HUES6 (cell line): ENCODE data around the gene CDH5.
"Not testable (repeated sequence)": the region's sequence is repeated elsewhere in the genome, so short reads cannot be mapped to it uniquely, and the experiment has no call there.

Experiments used
- H3K27ac ChIP-seq: 2 replicates; pipeline ENCODE4 v1.7.0; 2013; ENCODE audit warnings: low read depth, mild to moderate bottlenecking, low read length, inconsistent platforms
- H3K27me3 ChIP-seq: 2 replicates; pipeline ENCODE4 v1.6.1; 2013; ENCODE audit warnings: low read length; ENCODE audit not compliant: control insufficient read depth, insufficient read depth
- H3K36me3 ChIP-seq: 2 replicates; pipeline ENCODE4 v1.6.1; 2013; ENCODE audit warnings: low read length; ENCODE audit not compliant: control insufficient read depth, insufficient read depth
- H3K4me1 ChIP-seq: 2 replicates; pipeline ENCODE4 v1.6.1; 2013; ENCODE audit warnings: low read length; ENCODE audit not compliant: control insufficient read depth, insufficient read depth
- H3K4me3 ChIP-seq: 2 replicates; pipeline ENCODE4 v1.5.1; 2013; ENCODE audit warnings: low read depth, low read length
- H3K9ac ChIP-seq: one replicate; pipeline ENCODE4 v1.6.1; 2013; ENCODE audit warnings: mild to moderate bottlenecking, low read length
- H3K9me3 ChIP-seq: 2 replicates; pipeline ENCODE4 v1.6.1; 2013; ENCODE audit warnings: low read depth, low read length; ENCODE audit not compliant: control insufficient read depth, insufficient read depth

Gene CDH5

DNA sequence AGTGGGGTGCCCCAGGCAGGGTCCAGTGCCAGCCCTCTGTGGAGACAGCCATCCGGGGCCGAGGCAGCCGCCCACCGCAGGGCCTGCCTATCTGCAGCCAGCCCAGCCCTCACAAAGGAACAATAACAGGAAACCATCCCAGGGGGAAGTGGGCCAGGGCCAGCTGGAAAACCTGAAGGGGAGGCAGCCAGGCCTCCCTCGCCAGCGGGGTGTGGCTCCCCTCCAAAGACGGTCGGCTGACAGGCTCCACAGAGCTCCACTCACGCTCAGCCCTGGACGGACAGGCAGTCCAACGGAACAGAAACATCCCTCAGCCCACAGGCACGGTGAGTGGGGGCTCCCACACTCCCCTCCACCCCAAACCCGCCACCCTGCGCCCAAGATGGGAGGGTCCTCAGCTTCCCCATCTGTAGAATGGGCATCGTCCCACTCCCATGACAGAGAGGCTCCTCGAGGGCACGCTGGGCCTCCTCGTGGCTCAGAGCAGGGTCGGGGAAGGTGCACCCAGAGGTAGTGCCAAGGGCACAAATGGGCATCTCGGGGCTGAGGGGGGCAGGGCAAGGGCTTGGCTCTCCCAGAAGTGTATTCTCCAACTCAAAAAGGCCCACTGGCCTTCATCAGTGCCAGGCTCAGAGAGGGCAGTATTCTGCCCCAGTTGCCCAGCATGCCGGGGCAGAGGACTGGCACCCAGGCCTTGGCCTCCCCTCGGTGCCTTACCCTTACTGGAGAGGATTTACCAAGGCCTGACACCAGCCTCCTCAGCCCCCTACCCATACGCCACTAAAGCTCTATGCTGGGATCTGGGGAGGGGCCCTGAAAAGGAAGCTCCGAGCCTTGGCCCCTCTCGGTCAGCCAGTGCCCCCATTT lies at the start of gene CDH5:
Gene CDH5, plus strand, starts transcription at position 259 of the 867 bp plus-strand sequence. CDS start 12,647 bp downstream, outside the sequence.
- Histone ChIP-seq H3K27me3 (no peaks in the 10 kb centered on the region), H3K4me3 (no peak within 1 kb of the TSS), H3K36me3 (no peaks in the 10 kb centered on the region), H3K9ac (no peak within 1 kb of the TSS), H3K27ac (no peak within 1 kb of the TSS), H3K4me1 (peaks cover 26% of the 10 kb centered on the region), H3K9me3 (no peaks in the 10 kb centered on the region)

DNA sequence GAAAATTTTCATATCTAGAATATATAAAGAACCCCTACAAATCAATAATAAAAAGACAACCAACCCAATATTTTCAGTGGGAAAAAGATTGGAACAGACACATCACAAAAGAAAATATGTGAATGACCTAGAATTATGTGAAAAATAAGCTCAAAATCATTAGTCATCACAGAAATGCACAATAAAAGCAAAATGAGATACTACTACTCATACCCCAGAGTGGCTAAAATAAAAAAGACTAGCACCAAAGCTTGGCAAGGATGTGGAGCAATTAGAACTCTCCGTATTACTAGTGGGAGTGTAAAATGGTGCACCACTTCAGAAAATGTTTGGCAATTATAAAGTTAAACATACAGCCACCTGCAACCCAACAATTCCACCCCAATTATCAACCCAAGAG lies 48.0 kb upstream of the CDH5 start:
- no peaks in the 10 kb centered on the region for H3K4me1 ChIP-seq
- no peaks in the 10 kb centered on the region for H3K9me3 ChIP-seq
- no peak overlapping the region for H3K9ac ChIP-seq
- no peaks in the 10 kb centered on the region for H3K36me3 ChIP-seq
- H3K27me3 ChIP-seq = peaks cover 5% of the 10 kb centered on the region
- H3K27ac ChIP-seq = no peak overlapping the region
- H3K4me3 ChIP-seq = no peak overlapping the region

DNA sequence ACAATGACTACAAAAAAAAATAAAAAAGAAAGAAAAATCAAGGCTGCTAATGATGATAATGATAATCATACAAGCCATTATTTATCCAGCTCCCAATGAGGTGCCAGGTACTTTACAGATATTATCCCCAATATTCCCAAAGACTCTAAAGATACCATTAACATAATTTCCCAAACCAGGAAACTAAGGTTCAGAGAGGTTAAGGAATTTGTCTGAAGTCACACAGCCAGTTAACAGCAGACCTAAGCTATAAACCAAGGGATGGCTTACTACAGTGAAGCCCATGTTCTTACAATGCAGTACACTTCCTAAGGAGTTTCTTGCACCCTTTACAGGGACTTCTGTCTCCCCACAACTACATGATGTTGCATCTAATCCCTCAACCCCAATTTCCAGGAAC lies 45.7 kb upstream of the CDH5 start:
- Histone ChIP-seq H3K27me3 (peaks cover 5% of the 10 kb centered on the region), H3K36me3 (no peaks in the 10 kb centered on the region), H3K9me3 (no peaks in the 10 kb centered on the region), H3K4me1 (peaks cover 6% of the 10 kb centered on the region; the same call in 1 of the 2 replicates), H3K4me3 (no peak overlapping the region), H3K27ac (no peak overlapping the region), H3K9ac (no peak overlapping the region)

DNA sequence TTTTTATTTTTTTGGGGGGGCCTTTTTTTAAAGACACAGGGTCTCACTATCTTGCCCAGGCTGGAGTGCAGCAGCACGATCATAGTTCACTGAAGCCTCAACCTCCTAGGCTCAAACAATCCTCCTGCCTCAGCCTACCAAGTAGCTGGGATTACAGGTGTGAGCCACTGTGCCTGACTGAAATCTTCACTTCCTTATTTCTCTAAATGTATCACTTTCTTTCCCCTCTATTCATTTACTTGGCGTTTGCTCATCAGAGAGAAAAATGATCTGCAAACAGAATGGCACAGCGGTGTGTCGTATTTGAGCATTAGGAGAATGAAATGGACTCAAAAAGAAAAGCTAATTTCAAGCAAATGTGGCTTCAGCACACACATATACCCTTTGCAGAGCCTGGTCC lies 44.3 kb upstream of the CDH5 start:
- H3K4me1 ChIP-seq = peaks cover 9% of the 10 kb centered on the region; the same call in 1 of the 2 replicates
- H3K4me3 ChIP-seq = no peak overlapping the region
- H3K27ac ChIP-seq = no peak overlapping the region
- peaks cover 5% of the 10 kb centered on the region for H3K27me3 ChIP-seq
- H3K9me3 ChIP-seq = no peaks in the 10 kb centered on the region
- H3K9ac ChIP-seq = no peak overlapping the region
- no peaks in the 10 kb centered on the region for H3K36me3 ChIP-seq

DNA sequence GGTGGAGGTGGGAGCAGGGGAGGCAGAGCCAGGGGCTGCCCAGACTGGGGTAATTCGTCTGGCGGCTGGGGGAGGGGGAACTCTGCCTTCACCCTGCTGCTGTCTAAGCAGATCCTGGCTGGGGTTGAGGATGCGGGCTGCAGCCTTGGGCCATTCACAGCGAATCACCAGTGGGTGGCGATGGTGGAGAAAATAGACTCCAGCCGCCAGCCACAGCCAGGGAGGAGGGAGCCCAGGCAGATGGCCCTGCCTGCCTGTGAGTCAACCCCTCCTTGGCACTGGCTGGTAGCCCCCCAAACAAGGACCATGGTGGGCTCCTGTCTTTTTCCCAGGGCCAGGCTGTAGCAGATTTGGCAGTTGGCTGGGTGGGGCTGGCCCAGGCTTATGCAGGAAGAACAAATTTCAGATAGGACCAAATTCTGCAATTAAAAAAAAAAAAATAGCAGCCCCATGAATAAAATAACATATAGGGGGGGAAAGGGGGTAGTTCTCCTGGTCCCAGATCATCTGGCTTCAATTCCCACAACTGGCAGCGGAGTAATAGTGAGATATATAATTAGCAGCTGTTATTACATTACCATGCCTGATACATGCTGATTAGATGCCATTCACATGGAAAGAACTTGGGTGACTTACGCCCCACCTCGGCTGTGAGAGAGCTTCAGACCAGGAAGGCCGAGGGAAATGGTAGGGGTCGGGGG lies 41.5 kb upstream of the CDH5 start:
- Histone ChIP-seq H3K9ac (no peak overlapping the region), H3K4me1 (peaks cover 14% of the 10 kb centered on the region; the same call in 1 of the 2 replicates), H3K9me3 (no peaks in the 10 kb centered on the region), H3K36me3 (no peaks in the 10 kb centered on the region), H3K27ac (no peak overlapping the region), H3K4me3 (no peak overlapping the region), H3K27me3 (peaks cover 5% of the 10 kb centered on the region)

DNA sequence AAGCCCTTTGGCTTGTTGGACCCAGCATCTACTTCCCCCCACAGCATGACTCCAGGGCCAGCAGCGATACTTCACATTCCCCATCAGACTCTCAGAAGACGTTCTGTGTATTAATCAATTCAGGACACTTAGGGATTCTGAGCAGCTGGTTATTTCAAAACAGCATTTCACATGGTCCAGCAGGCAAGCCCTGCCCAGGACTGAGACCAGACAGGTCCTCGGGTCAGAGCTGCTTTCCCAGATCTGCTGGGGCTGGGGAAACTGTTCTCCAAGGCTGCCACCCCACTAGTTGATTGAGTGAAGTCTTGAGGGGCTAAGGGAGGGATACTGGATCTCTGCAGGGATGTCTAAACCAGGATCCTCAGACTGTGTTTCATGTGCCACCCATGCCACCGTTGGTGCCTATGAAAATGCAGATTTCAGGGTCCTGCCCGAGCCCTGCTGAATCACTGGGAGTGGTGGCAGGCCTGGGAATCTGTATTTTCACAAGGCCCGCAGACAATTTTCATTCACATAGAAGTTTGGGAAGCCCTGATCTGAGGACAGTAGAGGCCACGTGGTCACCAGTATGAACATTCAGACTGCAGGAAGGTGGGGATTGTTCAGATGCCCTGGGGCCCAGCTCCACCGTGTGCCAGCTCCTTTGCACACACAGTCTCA lies 40.6 kb upstream of the CDH5 start:
- Histone ChIP-seq H3K27ac (no peak overlapping the region), H3K27me3 (peaks cover 5% of the 10 kb centered on the region), H3K36me3 (no peaks in the 10 kb centered on the region), H3K9me3 (no peaks in the 10 kb centered on the region), H3K9ac (no peak overlapping the region), H3K4me3 (no peak overlapping the region), H3K4me1 (peaks cover 14% of the 10 kb centered on the region; the same call in 1 of the 2 replicates)

DNA sequence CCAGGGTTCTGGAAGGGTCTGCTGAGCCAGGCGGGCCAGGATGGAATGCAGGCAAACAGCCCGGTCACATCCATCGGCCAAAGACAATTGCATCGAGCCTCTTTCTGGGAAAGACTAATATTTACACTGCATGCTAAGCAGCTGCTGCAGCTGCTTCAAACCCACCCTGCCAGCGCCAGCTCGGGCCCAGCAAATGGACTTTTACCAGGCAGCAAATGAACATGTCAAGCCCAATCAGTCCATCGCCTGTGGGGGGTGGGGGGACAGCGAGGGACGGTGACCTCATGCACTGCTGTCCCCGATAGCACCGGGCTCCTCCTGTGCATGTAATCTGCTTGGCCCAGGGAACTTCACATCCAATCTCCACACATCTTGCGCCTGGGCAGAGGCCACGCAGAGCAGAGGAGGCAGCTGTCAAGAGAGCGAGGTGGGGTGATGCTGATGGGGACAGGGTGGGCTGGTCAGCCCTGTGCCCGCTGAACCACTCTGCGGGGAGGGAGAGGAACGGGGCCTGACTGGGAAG lies 39.4 kb upstream of the CDH5 start:
- no peaks in the 10 kb centered on the region for H3K27me3 ChIP-seq
- H3K36me3 ChIP-seq = no peaks in the 10 kb centered on the region
- H3K27ac ChIP-seq = no peak overlapping the region
- H3K4me1 ChIP-seq = peaks cover 14% of the 10 kb centered on the region; the same call in 1 of the 2 replicates
- no peak overlapping the region for H3K4me3 ChIP-seq
- H3K9ac ChIP-seq = no peak overlapping the region
- no peaks in the 10 kb centered on the region for H3K9me3 ChIP-seq

DNA sequence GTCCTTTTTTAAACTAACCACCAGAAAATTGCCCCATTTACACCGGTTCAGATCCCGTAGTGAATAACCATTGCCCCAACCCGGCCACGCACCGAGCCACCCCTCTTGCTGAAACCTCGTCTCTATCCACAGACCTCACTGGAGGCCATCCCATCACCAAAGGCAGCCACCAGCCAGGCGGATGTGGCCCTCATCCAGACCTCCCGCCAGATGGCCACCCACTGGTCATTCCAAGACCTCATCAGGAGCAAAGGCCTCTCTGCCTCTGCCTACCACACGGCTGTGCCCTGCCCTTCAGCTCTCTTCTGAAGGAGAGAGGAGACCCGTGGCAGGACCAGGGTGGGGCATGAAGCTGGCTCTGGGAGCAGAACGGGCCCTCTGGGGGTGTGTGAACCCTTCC lies 38.2 kb upstream of the CDH5 start:
- Histone ChIP-seq H3K4me1 (peaks cover 14% of the 10 kb centered on the region; the same call in 1 of the 2 replicates), H3K36me3 (no peaks in the 10 kb centered on the region), H3K27ac (no peak overlapping the region), H3K9me3 (no peaks in the 10 kb centered on the region), H3K9ac (no peak overlapping the region), H3K27me3 (no peaks in the 10 kb centered on the region), H3K4me3 (no peak overlapping the region)

DNA sequence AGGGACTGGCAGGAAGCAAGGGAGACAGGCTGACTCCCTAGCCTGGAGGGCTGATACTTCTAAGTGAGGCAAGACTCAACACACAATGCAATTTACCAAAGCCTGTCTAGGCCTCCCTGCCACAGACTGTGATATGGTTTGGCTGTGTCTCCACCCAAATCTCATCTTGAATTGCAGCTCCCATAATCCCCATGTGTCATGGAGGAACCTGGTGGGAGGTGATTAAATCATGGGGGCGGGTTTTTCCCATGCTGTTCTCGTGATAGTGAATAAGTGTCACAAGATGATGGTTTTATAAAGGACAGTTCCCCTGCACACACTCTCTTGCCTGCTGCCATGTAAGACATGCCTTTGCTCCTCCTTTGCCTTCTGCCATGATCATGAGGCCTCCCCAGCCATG lies 35.0 kb upstream of the CDH5 start:
- H3K9me3 ChIP-seq, H3K4me3 ChIP-seq, H3K9ac ChIP-seq, H3K36me3 ChIP-seq, H3K4me1 ChIP-seq, H3K27me3 ChIP-seq, H3K27ac ChIP-seq: not testable (repeated sequence)

- Histone ChIP-seq H3K27me3 (peaks cover 4% of the 10 kb centered on the region), H3K36me3 (no peaks in the 10 kb centered on the region), H3K4me1 (no peaks in the 10 kb centered on the region), H3K27ac (no peak overlapping the region), H3K9ac (no peak overlapping the region), H3K9me3 (peaks cover 10% of the 10 kb centered on the region), H3K4me3 (no peak overlapping the region)
Measured at GRCh38 chr16:66332634-66333610, 33.6 kb upstream of the CDH5 start.
